ENCODE data around the gene HHIP. TPM values are rescaled to one million over a fixed set of nuclear protein-coding genes. Genes with fewer than 3 reads are reported as not detected.

The HHIP gene
- total RNA-seq, 1 donor: 0.72 TPM

GRCh38 chr4:144686921-144687320 is 41.0 kb downstream of the HHIP start:
- Histone ChIP-seq H3K9me3 (ENCODE audit: low read depth, low read length) (no peaks in the 10 kb centered on the region), H3K36me3 (ENCODE audit: insufficient read depth, low read length) (no peaks in the 10 kb centered on the region), H3K27ac (ENCODE audit: low read depth, low read length) (no peak overlapping the region), H4K20me1 (ENCODE audit: insufficient read depth, low read length) (no peaks in the 10 kb centered on the region), H3K4me2 (ENCODE audit: insufficient read depth, low read length) (no peak overlapping the region), H2AFZ (ENCODE audit: low read length) (no peak overlapping the region), H3K79me2 (ENCODE audit: insufficient read depth, low read length) (no peaks in the 10 kb centered on the region), H3K4me3 (ENCODE audit: insufficient read depth, low read length) (no peak overlapping the region), H3K4me1 (ENCODE audit: insufficient read depth, low read length) (no peaks in the 10 kb centered on the region), H3K27me3 (ENCODE audit: insufficient read depth, low read length) (no peaks in the 10 kb centered on the region)
- DNase-seq (ENCODE audit: insufficient read length, low spot score, missing footprints): no peak
- no peak for TF ChIP-seq CTCF (IDR thresholded peaks at IDR 0.05; ENCODE audit: extremely low read depth, low read depth, low read length)

- Histone ChIP-seq H3K27ac (ENCODE audit: low read depth, low read length) (no peak overlapping the region), H3K4me2 (ENCODE audit: insufficient read depth, low read length) (no peak overlapping the region), H3K4me1 (ENCODE audit: insufficient read depth, low read length) (no peaks in the 10 kb centered on the region), H2AFZ (ENCODE audit: low read length) (no peak overlapping the region), H3K79me2 (ENCODE audit: insufficient read depth, low read length) (no peaks in the 10 kb centered on the region), H3K4me3 (ENCODE audit: insufficient read depth, low read length) (no peak overlapping the region), H4K20me1 (ENCODE audit: insufficient read depth, low read length) (no peaks in the 10 kb centered on the region), H3K36me3 (ENCODE audit: insufficient read depth, low read length) (no peaks in the 10 kb centered on the region), H3K9me3 (ENCODE audit: low read depth, low read length) (no peaks in the 10 kb centered on the region), H3K27me3 (ENCODE audit: insufficient read depth, low read length) (no peaks in the 10 kb centered on the region)
- TF ChIP-seq CTCF (IDR thresholded peaks at IDR 0.05; ENCODE audit: extremely low read depth, low read depth, low read length): no peak
- DNase-seq (ENCODE audit: insufficient read length, low spot score, missing footprints): no peak
Measured at GRCh38 chr4:144687466-144687865, 41.5 kb downstream of the HHIP start.

- no peak for TF ChIP-seq CTCF (IDR thresholded peaks at IDR 0.05; ENCODE audit: extremely low read depth, low read depth, low read length)
- Histone ChIP-seq H3K36me3 (ENCODE audit: insufficient read depth, low read length) (no peaks in the 10 kb centered on the region), H2AFZ (ENCODE audit: low read length) (no peak overlapping the region), H3K4me3 (ENCODE audit: insufficient read depth, low read length) (no peak overlapping the region), H3K9me3 (ENCODE audit: low read depth, low read length) (no peaks in the 10 kb centered on the region), H3K4me2 (ENCODE audit: insufficient read depth, low read length) (no peak overlapping the region), H3K27me3 (ENCODE audit: insufficient read depth, low read length) (no peaks in the 10 kb centered on the region), H3K4me1 (ENCODE audit: insufficient read depth, low read length) (no peaks in the 10 kb centered on the region), H3K79me2 (ENCODE audit: insufficient read depth, low read length) (no peaks in the 10 kb centered on the region), H3K27ac (ENCODE audit: low read depth, low read length) (no peak overlapping the region), H4K20me1 (ENCODE audit: insufficient read depth, low read length) (no peaks in the 10 kb centered on the region)
- no peak for DNase-seq (ENCODE audit: insufficient read length, low spot score, missing footprints)
Measured at GRCh38 chr4:144688035-144688569, 42.1 kb downstream of the HHIP start.

- TF ChIP-seq CTCF (IDR thresholded peaks at IDR 0.05; ENCODE audit: extremely low read depth, low read depth, low read length): no peak
- no peaks in the 10 kb centered on the region for H3K27me3 ChIP-seq (ENCODE audit: insufficient read depth, low read length)
- H2AFZ ChIP-seq (ENCODE audit: low read length): no peak overlapping the region
- no peak for DNase-seq (ENCODE audit: insufficient read length, low spot score, missing footprints)
- no peaks in the 10 kb centered on the region for H3K4me1 ChIP-seq (ENCODE audit: insufficient read depth, low read length)
- no peaks in the 10 kb centered on the region for H3K79me2 ChIP-seq (ENCODE audit: insufficient read depth, low read length)
- H4K20me1 ChIP-seq (ENCODE audit: insufficient read depth, low read length): no peaks in the 10 kb centered on the region
- no peak overlapping the region for H3K27ac ChIP-seq (ENCODE audit: low read depth, low read length)
- H3K36me3 ChIP-seq (ENCODE audit: insufficient read depth, low read length): no peaks in the 10 kb centered on the region
- H3K4me2 ChIP-seq (ENCODE audit: insufficient read depth, low read length): no peak overlapping the region
- no peaks in the 10 kb centered on the region for H3K9me3 ChIP-seq (ENCODE audit: low read depth, low read length)
- H3K4me3 ChIP-seq (ENCODE audit: insufficient read depth, low read length): no peak overlapping the region
Measured at GRCh38 chr4:144689125-144689524, 43.2 kb downstream of the HHIP start.

Measured in osteoblast (primary cell).